Astrocyte of the cerebellum (primary cell): Measurements from ENCODE around the gene RPL4.

Experiments used
- DNase-seq: peaks from one replicate; pipeline ENCODE4 v3.0.0-alpha.2; 2011; ENCODE audit warnings: low read depth
- H3K4me3 ChIP-seq: 2 replicates; pipeline ENCODE4 v1.5.1; 2011; ENCODE audit warnings: mild to moderate bottlenecking, low read depth, low read length, moderate library complexity
- in situ Hi-C: cut with HindIII; loops from 2 replicates; pipeline ENCODE4 v1.10.0; 2017; ENCODE audit warnings: low sequenced_read_pairs
- TF ChIP-seq, protein P1 (sequence below): IDR thresholded peaks from 2 replicates; pipeline ENCODE4 v1.5.1; 2012; ENCODE audit warnings: low read length, low read depth, moderate library complexity, mild to moderate bottlenecking; ENCODE audit errors: missing control alignments

Gene RPL4

DNA sequence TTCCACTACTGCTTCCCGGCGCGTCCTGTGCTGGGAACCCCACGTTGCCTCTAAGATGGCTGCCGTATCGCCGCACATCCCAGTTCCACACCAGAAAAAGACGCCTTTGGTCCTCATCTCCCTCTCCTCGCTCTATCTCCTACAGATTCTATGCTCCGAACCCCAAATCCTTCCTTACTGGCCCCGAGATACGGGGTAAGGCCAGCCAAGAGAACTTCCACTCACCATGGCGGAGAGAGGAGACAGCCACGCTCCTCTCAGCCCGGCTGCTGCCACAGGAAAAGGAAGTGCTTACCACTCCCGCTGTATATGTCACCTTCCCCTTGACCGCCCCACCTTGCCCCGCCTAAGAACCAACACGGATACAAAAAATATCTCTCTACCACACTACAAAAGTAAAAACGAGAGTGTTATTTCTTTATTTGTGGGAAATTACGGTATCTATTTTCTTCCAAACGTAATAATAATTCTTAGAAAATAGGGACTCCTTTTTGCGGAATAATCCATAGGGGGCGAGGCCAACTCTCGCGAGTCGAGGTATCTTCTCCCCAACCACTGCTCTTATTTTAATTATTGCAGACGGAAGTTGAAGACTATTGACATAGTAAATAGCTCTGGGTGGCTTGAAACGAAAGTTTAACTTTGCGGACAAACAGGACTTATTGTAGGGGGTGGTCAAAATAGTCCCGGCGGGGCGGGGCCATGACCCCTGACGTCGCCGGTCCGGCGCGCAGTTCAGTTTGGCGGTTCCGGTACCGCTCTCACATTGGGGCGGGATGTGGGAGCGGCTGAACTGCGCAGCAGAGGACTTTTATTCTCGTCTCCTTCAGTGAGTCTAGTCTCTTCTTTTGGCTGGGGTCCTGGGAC is at the start of gene RPL4, which contains the start of gene ZWILCH:
RPL4 (minus strand) TSS at position 293 of the 867 bp plus-strand sequence; CDS start at position 228, 65 bp downstream.
ZWILCH (plus strand) TSS at position 764 of the 867 bp plus-strand sequence; CDS start at position 777, 13 bp downstream.
- TF ChIP-seq, protein P1, sequence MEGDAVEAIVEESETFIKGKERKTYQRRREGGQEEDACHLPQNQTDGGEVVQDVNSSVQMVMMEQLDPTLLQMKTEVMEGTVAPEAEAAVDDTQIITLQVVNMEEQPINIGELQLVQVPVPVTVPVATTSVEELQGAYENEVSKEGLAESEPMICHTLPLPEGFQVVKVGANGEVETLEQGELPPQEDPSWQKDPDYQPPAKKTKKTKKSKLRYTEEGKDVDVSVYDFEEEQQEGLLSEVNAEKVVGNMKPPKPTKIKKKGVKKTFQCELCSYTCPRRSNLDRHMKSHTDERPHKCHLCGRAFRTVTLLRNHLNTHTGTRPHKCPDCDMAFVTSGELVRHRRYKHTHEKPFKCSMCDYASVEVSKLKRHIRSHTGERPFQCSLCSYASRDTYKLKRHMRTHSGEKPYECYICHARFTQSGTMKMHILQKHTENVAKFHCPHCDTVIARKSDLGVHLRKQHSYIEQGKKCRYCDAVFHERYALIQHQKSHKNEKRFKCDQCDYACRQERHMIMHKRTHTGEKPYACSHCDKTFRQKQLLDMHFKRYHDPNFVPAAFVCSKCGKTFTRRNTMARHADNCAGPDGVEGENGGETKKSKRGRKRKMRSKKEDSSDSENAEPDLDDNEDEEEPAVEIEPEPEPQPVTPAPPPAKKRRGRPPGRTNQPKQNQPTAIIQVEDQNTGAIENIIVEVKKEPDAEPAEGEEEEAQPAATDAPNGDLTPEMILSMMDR: no peak
- DNase-seq: peak; percentile 75
- in situ Hi-C loops: loop anchor here (5.0 kb wide), 1 partner anchor 73 kb away; no protein-coding TSS in a partner anchor
- peak within 1 kb of the TSS; percentile 66 for H3K4me3 ChIP-seq

DNA sequence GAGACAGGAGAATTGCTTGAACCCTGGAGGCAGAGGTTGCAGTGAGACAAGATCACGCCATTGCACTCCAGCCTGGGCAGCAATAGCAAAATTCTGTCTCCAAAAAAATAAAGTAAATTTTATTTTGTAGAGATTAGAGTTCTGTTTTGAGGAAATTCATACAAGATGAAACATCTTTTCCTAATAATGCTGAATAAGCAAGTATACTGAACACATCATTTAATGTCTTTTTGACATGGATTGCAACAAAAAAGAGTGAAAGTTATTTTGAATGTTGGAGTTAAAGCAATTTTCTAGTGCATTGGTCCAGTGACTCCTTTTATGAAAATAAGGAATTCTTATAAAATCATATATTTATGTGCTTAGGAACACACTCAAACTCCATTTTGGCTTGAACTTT is 40.6 kb upstream of the RPL4 start:
- TF ChIP-seq, protein P1: no peak
- H3K4me3 ChIP-seq: no peak overlapping the region
- no peak for DNase-seq
- in situ Hi-C loops: no loop called here

DNA sequence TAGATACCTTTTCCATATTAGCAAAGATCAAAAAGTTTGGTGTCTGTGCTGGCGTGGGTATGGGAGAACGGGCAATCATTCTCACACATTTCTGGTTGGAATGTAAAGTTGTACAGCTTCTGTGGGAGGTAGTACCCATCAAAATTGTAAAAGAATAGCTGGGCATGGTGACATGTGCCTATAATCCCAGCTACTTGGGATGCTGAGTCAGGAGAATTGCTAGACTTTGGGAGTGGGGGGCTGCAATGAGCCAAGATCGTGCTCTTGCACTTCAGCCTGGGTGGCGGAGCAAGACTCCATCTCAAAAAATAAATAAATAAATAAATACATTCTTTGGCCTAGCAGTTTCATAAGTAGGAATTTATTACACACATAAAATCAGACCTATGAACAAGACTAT is 38.2 kb upstream of the RPL4 start:
- TF ChIP-seq, protein P1: no peak
- in situ Hi-C loops: no loop called here
- no peak overlapping the region for H3K4me3 ChIP-seq
- no peak for DNase-seq

DNA sequence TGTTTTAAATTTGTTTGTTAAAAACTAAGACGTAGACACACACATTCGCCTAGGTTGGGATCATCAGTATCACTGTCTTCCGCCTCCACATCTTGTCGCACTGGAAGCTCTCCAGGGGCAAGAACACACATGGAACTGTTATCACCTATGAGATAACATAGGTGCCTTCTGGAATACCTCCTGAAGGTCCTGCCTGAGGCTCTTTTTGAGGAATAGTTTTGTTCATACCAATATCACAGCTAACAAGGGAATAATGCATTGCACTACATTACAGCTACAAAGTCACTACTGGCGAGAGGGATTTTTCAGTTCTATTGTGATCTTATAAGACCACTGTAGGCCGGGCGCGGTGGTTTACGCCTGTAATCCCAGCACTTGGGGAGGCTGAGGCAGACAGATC is 30.4 kb upstream of the RPL4 start:
- TF ChIP-seq, protein P1: no peak
- in situ Hi-C loops: no loop called here
- no peak overlapping the region for H3K4me3 ChIP-seq
- DNase-seq: no peak

DNA sequence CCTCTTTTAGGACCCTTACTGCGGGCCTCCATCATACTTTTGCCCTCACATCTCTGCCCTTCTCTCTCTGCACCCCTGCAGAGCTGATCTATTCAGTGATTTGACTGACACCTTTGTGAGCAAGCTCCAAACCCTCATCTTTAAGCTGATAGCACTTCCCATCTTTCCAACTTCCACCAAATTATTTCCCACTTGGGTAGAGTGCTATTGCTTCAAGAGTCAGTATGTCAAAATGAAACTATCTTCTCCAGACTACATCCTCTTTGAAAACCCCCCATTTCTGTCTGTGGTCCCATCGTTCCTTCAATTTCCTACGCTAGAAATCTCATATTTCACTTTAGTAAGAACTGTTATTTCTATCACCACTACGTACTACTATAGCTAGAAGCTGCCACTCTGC is 20.2 kb upstream of the RPL4 start:
- H3K4me3 ChIP-seq: no peak overlapping the region
- DNase-seq: no peak
- in situ Hi-C loops: no loop called here
- TF ChIP-seq, protein P1: no peak

DNA sequence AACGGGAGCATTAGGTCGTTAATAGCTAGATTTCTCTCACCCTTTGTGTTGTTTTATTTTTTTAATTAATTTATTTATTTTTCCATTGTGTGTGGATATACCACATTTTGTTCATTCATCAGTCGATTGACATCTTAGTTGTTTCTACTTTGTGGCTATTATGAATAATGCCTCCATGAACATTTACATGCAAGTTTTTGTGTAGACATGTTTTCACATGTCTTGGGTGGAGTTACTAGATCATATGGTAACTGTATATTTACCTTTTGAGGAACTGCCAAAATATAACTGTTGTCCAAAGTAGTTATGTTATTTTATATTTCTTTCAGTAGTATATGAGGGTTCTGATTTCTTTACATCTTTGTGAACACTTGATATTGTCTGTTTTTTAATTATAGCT is 19.3 kb upstream of the RPL4 start:
- TF ChIP-seq, protein P1: no peak
- DNase-seq: no peak
- no peak overlapping the region for H3K4me3 ChIP-seq
- in situ Hi-C loops: no loop called here
